ENCODE measurements around the gene ERC2.

The ERC2 gene

GRCh38 chr3:55616803-55617202 is 851.5 kb downstream of the ERC2 start:
- no peak for DNase-seq (ENCODE audit: low spot score)

DNA sequence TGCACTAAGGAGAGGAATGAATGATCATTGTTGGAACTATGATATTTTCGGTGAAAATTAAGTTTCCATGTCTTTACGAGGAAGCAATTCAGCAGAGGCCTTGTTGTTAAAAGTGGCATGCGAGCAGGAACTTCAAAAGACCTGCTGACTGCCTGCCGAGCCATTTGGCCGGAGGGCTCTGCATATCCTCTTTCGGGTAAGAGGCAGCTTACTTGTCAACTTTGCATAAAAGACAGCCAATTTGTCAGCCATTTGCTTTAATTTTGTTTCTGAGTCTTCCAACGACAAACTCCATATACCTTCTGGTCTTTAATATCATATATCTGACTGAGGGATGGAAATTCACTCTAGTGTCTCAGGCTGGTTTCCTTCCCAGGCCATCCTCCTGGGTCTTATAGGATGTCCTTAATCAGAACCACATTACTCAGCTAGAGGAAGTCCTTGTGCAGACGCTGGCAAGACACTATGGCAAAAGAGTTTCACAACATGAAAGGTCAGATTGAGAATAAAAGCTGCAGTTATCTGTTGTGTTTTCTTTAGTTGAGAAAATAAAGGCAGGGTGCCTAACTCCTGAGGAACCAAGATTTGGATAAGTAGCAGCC is 852.5 kb downstream of the ERC2 start:
- DNase-seq (ENCODE audit: low spot score), result no peak

GRCh38 chr3:55615039-55615693 is 853.1 kb downstream of the ERC2 start:
- DNase-seq (ENCODE audit: low spot score), result no peak

GRCh38 chr3:55611121-55611520 is 857.1 kb downstream of the ERC2 start:
- no peak for DNase-seq (ENCODE audit: low spot score)

GRCh38 chr3:55609230-55609827 is 858.9 kb downstream of the ERC2 start:
- DNase-seq (ENCODE audit: low spot score), result no peak

GRCh38 chr3:55608301-55608937 is 859.8 kb downstream of the ERC2 start:
- DNase-seq (ENCODE audit: low spot score), result no peak

DNA sequence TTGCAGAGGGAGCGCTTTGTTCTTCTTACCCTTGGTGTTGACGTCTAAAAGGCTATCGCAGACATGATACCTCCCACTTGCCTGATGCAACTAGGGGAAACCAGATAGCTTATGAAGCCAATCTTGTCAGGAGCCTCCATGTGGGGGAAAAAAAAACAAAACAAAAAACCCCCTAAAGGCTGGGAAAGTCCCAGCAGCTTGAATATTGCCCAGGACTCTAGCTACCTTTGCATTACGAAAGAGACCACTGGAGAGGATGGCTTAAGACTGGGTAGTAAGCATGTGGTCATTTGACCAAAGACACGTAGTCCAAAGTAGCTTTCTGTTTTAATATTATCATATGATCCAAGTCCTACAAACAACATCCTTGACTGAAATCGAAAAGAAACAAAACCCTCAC is 860.4 kb downstream of the ERC2 start:
- DNase-seq (ENCODE audit: low spot score), result no peak

DNA sequence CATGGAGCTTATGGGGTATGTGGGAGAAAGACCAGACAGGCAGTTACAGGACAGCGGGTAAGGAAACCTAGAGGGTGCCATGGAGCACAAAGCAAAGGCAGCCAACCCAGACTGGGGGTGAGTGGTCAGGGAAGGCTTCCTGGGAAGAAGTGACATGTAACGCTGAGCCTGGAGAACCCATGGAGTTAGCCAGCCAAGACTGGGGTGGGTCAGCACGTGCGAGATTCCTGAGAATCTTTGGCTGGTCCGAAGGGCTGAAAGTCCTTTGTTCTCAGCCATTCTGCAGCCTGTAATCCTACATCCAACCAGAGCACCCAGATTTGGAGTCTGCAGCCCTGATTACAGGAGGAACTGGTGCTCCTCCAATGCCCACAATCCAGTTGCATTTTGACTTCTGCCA is 861.1 kb downstream of the ERC2 start:
- DNase-seq (ENCODE audit: low spot score), result no peak

- no peak for DNase-seq (ENCODE audit: low spot score)
Observed at GRCh38 chr3:55605443-55606236, 862.6 kb downstream of the ERC2 start.

DNA sequence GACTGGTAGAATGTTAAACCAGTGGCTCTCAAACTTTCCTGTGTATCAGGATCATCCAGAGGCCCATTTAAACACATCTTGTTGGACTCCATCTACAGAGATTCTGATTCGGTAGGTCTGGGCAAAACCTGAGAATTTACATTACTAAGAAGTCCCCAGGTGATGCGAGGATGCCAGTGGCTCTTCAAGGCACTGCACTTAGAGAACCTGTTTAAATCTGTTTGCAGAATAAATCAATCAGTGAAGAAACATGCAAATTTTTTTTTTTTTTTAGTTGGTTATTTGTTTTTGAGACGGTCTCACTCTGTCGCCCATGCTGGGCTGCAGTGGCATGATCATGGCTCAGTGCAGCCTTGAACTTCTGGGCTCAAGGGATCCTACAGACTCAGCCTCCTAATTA is 863.4 kb downstream of the ERC2 start:
- DNase-seq (ENCODE audit: low spot score), result no peak

DNA sequence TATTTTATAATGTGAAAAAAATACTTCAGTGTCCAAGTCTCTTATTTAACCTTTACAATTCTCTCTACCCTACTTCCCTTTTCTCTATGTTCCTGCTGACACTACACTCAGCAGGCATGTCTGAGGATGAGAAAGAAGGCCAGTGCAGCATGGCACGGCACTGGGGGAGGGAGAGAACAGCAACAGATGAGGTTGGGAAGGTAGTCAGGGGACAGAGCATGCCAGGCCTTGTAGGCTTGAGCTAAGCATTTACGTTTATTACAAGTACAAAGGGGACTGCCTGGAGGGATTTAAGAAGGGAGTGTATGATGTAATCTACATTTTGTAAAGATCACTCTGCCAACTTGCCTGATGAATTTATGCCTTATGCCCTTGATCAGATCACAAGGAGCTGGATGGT is 863.9 kb downstream of the ERC2 start:
- no peak for DNase-seq (ENCODE audit: low spot score)

DNA sequence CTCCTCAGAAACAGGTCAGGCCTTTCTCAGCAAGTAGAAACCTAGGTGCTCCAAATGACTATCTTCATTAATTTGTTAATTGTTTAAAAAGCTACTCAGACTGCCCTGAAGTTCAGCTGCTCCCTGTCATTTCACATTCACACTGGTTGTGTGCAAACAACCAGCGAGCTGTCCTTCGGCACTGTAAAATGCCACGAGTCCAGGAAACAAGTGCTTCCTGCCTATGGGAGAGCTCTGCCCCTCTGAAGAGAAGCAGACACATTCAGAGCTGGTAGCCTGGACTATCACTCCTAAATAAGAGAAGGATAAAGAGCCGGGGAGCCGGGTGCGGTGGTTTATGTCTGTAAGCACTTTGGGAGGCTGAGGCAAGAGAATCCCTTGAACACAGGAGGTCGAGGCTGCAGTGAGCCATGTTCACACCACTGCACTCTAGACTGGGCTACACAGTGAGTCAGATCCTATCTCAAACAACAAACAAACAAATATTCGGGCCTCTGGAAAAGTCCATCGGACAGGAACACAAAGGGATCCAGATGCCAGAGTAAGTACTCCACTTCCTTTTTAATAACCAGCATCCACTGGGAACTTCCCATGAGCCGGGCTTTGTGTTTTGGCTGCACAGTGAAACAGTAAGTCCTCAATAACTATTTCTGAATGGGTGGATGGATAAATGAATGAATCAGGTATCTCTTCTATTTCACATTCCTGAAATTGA is 866.7 kb downstream of the ERC2 start:
- no peak for DNase-seq (ENCODE audit: low spot score)

GRCh38 chr3:55598224-55598623 is 870.0 kb downstream of the ERC2 start:
- no peak for DNase-seq (ENCODE audit: low spot score)

GRCh38 chr3:55597641-55598040 is 870.6 kb downstream of the ERC2 start:
- DNase-seq (ENCODE audit: low spot score), result no peak

- no peak for DNase-seq (ENCODE audit: low spot score)
Observed at GRCh38 chr3:55596212-55596611, 872.1 kb downstream of the ERC2 start.

- DNase-seq (ENCODE audit: low spot score), result no peak
Observed at GRCh38 chr3:55595420-55595819, 872.8 kb downstream of the ERC2 start.

DNA sequence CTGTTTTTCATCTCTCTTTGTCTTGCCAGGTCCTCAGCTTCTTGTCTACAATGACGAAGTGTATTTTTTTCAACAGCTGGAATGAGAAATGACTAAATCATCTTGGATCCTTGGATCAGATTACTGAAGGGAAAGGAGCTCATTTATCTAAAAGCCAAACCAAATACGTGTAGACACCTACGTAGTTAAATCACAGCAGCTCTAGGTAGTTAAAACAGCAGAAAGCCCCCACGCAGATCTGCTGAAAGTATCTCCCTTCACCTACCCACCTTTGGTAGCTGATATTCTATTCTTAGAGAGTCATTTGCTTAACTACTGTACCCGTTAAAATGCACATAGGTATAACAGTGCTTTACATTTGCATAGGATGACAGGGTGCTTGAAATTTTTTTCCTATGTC is 875.7 kb downstream of the ERC2 start:
- DNase-seq (ENCODE audit: low spot score), result no peak

GRCh38 chr3:55591888-55592287 is 876.4 kb downstream of the ERC2 start:
- DNase-seq (ENCODE audit: low spot score), result no peak

DNA sequence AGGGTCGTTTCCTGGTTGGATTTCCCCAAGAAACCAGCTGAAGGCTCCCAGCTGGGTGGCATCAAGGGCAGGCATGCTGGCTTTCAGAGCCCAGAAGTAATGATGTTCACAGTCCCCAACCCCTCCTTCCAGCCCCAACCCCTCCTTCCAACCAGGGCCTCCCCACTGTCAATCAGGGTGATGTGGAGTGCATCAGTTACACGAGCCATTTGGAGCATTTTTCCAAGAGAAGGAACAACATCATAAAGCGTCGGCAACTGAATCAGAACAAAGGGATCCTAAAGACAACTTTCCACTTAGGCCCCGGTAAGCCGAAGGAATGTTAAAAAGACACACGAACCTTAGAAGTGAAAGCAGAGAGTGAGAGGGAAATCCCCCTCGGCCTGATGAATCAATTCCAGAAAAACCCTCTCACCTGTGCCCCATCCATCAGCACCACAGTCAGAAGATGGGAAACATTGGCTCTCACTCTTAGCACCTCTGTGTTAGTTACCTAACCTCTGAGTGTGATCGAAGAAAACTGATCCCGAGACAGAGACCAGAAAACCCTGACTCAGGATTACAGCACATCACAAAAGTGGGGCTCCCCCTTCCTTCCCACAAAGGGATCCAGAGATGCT is 880.0 kb downstream of the ERC2 start:
- DNase-seq (ENCODE audit: low spot score), result no peak

GRCh38 chr3:55585856-55586255 is 882.4 kb downstream of the ERC2 start:
- no peak for DNase-seq (ENCODE audit: low spot score)

DNA sequence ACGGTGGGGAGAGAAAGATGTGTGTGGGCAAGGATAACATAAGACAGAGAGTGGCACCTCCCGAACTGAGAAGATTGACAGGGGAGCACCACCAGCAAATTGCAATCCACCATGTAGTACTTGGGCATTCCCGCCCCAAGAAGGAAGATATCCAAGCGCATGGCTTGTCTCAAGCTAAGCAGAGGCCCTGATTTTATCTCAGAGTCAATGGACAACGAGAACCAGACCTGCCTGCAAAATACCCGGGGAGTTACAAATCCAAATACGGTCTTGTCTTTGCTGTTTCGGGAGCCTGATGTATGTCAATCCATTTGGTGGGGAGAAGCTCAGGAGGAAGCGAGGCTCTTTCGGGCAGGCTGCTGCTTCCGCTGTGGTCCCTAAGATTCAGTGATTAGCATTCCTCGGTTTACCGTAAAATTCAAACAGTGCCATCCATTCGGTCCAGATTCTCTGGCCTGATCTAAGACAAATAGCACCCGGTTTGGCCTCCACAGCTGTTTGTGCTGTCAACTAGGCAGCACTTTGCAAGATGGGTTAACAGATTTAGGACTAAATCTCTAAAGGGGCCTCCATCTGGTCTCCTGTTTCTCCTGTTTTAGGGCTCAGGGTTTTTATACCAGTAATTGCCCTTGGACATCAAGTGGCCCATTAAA is 883.4 kb downstream of the ERC2 start:
- no peak for DNase-seq (ENCODE audit: low spot score)

Measured in hematopoietic multipotent progenitor cell treated with erythropoietin and hydrocortisone succinate and interleukin-3 and kit ligand, for 15 days (in vitro differentiated cells).